ENCODE measurements around the gene VPS16.

VPS16 gene

DNA sequence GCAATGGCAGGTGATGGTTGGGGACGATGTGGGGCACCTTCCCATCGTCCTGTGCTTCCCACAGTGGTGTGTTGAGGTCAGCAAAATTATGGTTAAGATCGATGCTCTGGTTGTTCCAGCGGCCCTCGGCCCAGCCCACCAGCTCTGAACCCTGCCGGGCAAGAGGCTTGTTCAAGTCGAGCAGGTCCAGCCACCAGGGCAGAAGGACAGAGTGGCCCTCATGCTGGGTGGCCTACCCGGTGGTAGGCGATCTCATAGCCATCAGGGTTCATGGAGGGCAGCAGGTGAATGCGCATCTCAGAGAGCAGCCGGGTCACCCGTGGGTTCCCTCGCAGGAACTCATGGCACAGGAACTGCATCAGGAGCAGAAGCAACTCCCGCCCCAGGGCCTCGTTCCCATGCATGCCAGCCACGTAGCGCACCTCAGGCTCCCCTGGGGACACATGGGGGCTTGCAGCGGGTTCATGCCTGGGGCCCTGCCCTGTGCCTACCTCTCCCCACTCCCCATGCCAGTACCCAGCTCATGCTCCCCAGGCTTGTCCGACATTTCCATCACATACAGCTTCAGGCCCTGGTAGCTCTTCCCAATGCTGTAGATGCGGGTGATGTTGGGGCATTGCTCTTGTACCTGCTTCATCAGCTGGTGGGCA lies 44.4 kb upstream of the VPS16 start:
- Histone ChIP-seq H3K36me3 (no peaks in the 10 kb centered on the region), H3K27ac (no peak overlapping the region), H3K4me3 (ENCODE audit: low read depth in 1 of 2, low read length in 1 of 2) (no peak overlapping the region), H3K27me3 (peaks cover 29% of the 10 kb centered on the region), H3K4me1 (ENCODE audit: control insufficient read depth in 1 of 2, insufficient read depth in 1 of 2, low read depth in 1 of 2, low read length in 1 of 2) (peaks cover 17 to 23% of the 10 kb centered on the region in 2 experiments), H3K9me3 (no peaks in the 10 kb centered on the region)
- TF ChIP-seq, protein P1, sequence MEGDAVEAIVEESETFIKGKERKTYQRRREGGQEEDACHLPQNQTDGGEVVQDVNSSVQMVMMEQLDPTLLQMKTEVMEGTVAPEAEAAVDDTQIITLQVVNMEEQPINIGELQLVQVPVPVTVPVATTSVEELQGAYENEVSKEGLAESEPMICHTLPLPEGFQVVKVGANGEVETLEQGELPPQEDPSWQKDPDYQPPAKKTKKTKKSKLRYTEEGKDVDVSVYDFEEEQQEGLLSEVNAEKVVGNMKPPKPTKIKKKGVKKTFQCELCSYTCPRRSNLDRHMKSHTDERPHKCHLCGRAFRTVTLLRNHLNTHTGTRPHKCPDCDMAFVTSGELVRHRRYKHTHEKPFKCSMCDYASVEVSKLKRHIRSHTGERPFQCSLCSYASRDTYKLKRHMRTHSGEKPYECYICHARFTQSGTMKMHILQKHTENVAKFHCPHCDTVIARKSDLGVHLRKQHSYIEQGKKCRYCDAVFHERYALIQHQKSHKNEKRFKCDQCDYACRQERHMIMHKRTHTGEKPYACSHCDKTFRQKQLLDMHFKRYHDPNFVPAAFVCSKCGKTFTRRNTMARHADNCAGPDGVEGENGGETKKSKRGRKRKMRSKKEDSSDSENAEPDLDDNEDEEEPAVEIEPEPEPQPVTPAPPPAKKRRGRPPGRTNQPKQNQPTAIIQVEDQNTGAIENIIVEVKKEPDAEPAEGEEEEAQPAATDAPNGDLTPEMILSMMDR (IDR thresholded peaks at IDR 0.05): no peak

GRCh38 chr20:2797136-2797983 lies 43.2 kb upstream of the VPS16 start:
- H3K9me3 ChIP-seq: no peaks in the 10 kb centered on the region
- TF ChIP-seq, protein P1 (IDR thresholded peaks at IDR 0.05): no peak
- peaks cover 41% of the 10 kb centered on the region for H3K27me3 ChIP-seq
- peaks cover 19 to 25% of the 10 kb centered on the region in 2 experiments for H3K4me1 ChIP-seq (ENCODE audit: control insufficient read depth in 1 of 2, insufficient read depth in 1 of 2, low read depth in 1 of 2, low read length in 1 of 2)
- no peaks in the 10 kb centered on the region for H3K36me3 ChIP-seq
- H3K27ac ChIP-seq: no peak overlapping the region
- H3K4me3 ChIP-seq (ENCODE audit: low read depth in 1 of 2, low read length in 1 of 2): no peak overlapping the region

GRCh38 chr20:2798095-2798805 lies 42.3 kb upstream of the VPS16 start:
- Histone ChIP-seq H3K36me3 (no peaks in the 10 kb centered on the region), H3K27me3 (peaks cover 50% of the 10 kb centered on the region), H3K27ac (no peak overlapping the region), H3K4me1 (ENCODE audit: control insufficient read depth in 1 of 2, insufficient read depth in 1 of 2, low read depth in 1 of 2, low read length in 1 of 2) (peaks cover 19 to 25% of the 10 kb centered on the region in 2 experiments), H3K9me3 (no peaks in the 10 kb centered on the region), H3K4me3 (ENCODE audit: low read depth in 1 of 2, low read length in 1 of 2) (no peak overlapping the region)
- TF ChIP-seq, protein P1 (IDR thresholded peaks at IDR 0.05): no peak

DNA sequence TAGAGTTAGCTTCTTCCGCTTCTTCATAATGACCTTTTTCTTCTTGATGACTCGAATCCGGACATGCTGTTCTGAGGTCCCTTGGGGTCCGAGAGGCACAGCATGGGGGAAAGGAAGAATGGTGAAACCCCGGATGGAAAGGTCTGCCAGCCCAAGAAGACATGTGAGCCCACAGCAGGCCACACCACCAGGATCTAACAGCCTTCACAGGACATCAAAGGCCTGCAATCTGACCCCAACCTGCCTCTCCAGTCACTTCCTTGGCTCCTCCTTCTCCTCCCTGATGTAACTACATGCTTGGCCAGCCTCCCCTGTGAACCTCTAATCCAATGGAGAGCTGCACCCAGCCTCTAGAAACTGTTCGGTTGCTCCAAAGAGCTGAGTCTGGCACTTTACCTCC lies 41.7 kb upstream of the VPS16 start:
- Histone ChIP-seq H3K4me1 (ENCODE audit: control insufficient read depth in 1 of 2, insufficient read depth in 1 of 2, low read depth in 1 of 2, low read length in 1 of 2) (peaks cover 19 to 25% of the 10 kb centered on the region in 2 experiments), H3K27me3 (peaks cover 55% of the 10 kb centered on the region)

GRCh38 chr20:2799271-2799670 lies 41.3 kb upstream of the VPS16 start:
- H3K27me3 ChIP-seq: peaks cover 60% of the 10 kb centered on the region
- H3K4me3 ChIP-seq (ENCODE audit: low read depth in 1 of 2, low read length in 1 of 2): peak overlapping the region in 1 of 2 experiments; percentile 43
- TF ChIP-seq, protein P1 (IDR thresholded peaks at IDR 0.05): no peak

More for the DNA sequence above, 41.7 kb upstream of the VPS16 start:
- TF ChIP-seq, protein P1 (IDR thresholded peaks at IDR 0.05): no peak
- Histone ChIP-seq H3K27ac (no peak overlapping the region), H3K36me3 (no peaks in the 10 kb centered on the region), H3K4me3 (ENCODE audit: low read depth in 1 of 2, low read length in 1 of 2) (no peak overlapping the region), H3K9me3 (no peaks in the 10 kb centered on the region)

More at GRCh38 chr20:2799271-2799670, 41.3 kb upstream of the VPS16 start:
- H3K4me1 ChIP-seq (ENCODE audit: control insufficient read depth in 1 of 2, insufficient read depth in 1 of 2, low read depth in 1 of 2, low read length in 1 of 2): peaks cover 19 to 25% of the 10 kb centered on the region in 2 experiments
- no peaks in the 10 kb centered on the region for H3K9me3 ChIP-seq
- H3K27ac ChIP-seq: no peak overlapping the region
- no peaks in the 10 kb centered on the region for H3K36me3 ChIP-seq

All from neutrophil (primary cell).